Ovary (tissue), 3 donors: Measurements from ENCODE around the gene SIK3.

Source experiments
- POLR2A ChIP-seq: fragments of 450-650 bp; IDR thresholded peaks from one replicate; pipeline ENCODE4 v1.6.1; 2017; ENCODE audit warnings: antibody characterized with exemption, mild to moderate bottlenecking, moderate library complexity
- TF ChIP-seq, protein P1 (sequence below), 3 donors: fragments of 450-650 bp in 2 of 3; fragments of 200-600 bp in 1 of 3; IDR thresholded peaks; one replicate each; pipeline versions ENCODE4 v1.5.1 to v1.8.0; 2016 to 2022; ENCODE audit warnings: antibody characterized with exemption in 3 of 3, mild to moderate bottlenecking in 1 of 3
- donor health status: DM: no; HTN: no; CAD: no.

DNA sequence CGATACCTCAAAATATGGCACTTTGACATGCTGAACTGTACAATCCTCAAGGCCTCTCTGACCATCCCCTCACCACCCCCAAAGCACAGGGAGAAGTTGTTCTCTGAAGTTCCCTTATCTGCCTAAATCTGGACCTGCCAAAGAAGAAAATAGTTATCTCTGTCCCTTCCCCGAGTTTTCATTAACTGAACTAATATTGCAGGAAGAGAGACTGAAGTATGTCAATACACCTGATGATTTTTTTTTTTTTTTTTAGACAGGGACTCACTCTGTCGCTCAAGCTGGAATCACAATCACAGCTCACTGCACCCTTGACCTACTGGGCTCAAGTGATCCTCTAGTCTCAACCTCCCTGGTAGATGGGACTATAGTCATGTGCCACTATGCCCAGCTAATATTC is 75.0 kb downstream of the SIK3 start:
- TF ChIP-seq, protein P1, sequence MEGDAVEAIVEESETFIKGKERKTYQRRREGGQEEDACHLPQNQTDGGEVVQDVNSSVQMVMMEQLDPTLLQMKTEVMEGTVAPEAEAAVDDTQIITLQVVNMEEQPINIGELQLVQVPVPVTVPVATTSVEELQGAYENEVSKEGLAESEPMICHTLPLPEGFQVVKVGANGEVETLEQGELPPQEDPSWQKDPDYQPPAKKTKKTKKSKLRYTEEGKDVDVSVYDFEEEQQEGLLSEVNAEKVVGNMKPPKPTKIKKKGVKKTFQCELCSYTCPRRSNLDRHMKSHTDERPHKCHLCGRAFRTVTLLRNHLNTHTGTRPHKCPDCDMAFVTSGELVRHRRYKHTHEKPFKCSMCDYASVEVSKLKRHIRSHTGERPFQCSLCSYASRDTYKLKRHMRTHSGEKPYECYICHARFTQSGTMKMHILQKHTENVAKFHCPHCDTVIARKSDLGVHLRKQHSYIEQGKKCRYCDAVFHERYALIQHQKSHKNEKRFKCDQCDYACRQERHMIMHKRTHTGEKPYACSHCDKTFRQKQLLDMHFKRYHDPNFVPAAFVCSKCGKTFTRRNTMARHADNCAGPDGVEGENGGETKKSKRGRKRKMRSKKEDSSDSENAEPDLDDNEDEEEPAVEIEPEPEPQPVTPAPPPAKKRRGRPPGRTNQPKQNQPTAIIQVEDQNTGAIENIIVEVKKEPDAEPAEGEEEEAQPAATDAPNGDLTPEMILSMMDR (IDR thresholded peaks at IDR 0.05), result no peak
- TF ChIP-seq POLR2A, result no peak
